Pancreas (tissue), 10 donors: ENCODE results near the gene ZNF668. TPM values are rescaled to one million over a fixed set of nuclear protein-coding genes. Genes with fewer than 3 reads are reported as not detected.

Experiments
- ATAC-seq, 4 donors: fragments of 200-7000 bp; cut with Tn5 transposase; one replicate each; pipeline versions ENCODE4 v1.8.0 to v1.9.1; 2020; ENCODE audit warnings: mild to moderate bottlenecking in 4 of 4, moderate library complexity in 4 of 4
- DNase-seq, 6 donors: peaks; one replicate each; pipeline ENCODE4 v3.0.0-alpha.2; 2020
- FAIRE-seq: peaks from 2 replicates; lab custom pipeline; 2012; peaks lifted over from hg19 to GRCh38; lab: Jason Lieb, UNC
- H3K27ac ChIP-seq, 4 donors: fragments of 200-600 bp; sonication (generic); 1 replicate in 3 of 4; 2 replicates in 1 of 4; pipeline versions ENCODE4 v1.5.0 to v1.8.0; 2020
- H3K27me3 ChIP-seq, 4 donors: fragments of 200-600 bp; one replicate each; pipeline ENCODE4 v1.8.0; 2021
- H3K36me3 ChIP-seq, 3 donors: fragments of 200-600 bp; sonication (generic) in 1 of 3; one replicate each; pipeline versions ENCODE4 v1.5.0 to v1.8.0; 2020 to 2021
- H3K4me1 ChIP-seq, 3 donors: fragments of 200-600 bp; one replicate each; pipeline ENCODE4 v1.8.0; 2021
- H3K4me3 ChIP-seq, 4 donors: fragments of 200-600 bp; sonication (generic) in 2 of 4; one replicate each; pipeline versions ENCODE4 v1.5.0 to v1.8.0; 2020 to 2021
- H3K9me3 ChIP-seq, 4 donors: fragments of 200-600 bp; one replicate each; pipeline ENCODE4 v1.8.0; 2021
- CTCF ChIP-seq, 4 donors: fragments of 200-600 bp; sonication (generic) in 3 of 4; IDR thresholded peaks; one replicate each; pipeline versions ENCODE4 v1.5.0 to v1.8.0; 2021; ENCODE audit warnings: antibody characterized with exemption in 4 of 4
- WGBS, 2 donors: extraction: QIAGEN DNeasy Blood & Tissue Kit; methylation state at CpG; one replicate each; pipeline ENCODE4 v1.1.7; 2013; 5-methylcytosine and 5-hydroxymethylcytosine counted together
- intact Hi-C, 3 donors: fragments of 100-400 bp; cut with DNase I; formaldehyde crosslinking; loops; one replicate each; pipeline versions ENCODE4 v1.11.1 to v1.14.2; 2022
- polyA plus RNA-seq, 2 donors: library from polyadenylated mRNA; stranded (reverse); fragments of 200-250 nt; gene quantifications; one replicate each; pipeline ENCODE4 v1.2.3, GENCODE V29; 2013
- total RNA-seq, 6 donors: library from RNA; stranded (reverse); fragmentation: NEBNext Ultra II Directional in 4 of 6; extraction: Animal tissue kit (Norgen Biotek cat#: 25700) in 4 of 6; gene quantifications; one replicate each; pipeline versions ENCODE4 v1.2.1 to v1.2.4, GENCODE V29; 2021 to 2023
- donor health status: healthy with polysubstance abuse.
- donor health status: DM: no; HTN: no; CAD: no; lungs with moderate emphysema.
- donor health status: DM: no; HTN: no; CAD: no.
- donor health status: control.
- donor health status: control.
- donor health status: Bipolar disorder and iron deficiency.
- donor health status: DM: yes; HTN: yes; CAD: no.
- donor health status: DM: no; HTN: no; CAD: no.
- donor health status: DM: no; HTN: no; CAD: no.
- donor health status: DM: yes; HTN: yes; CAD: no.

The ZNF668 gene
- 1 to 10 TPM; 1.5 to 5.5 (median 3.3) TPM for total RNA-seq
- 1 to 10 TPM; 4.5 to 6.4 TPM for polyA plus RNA-seq

GRCh38 chr16:31073970-31074813, at the start of gene ZNF668, which contains the start of gene ZNF646:
Gene ZNF668, minus strand, starts transcription at chr16:31074240. Its CDS starts 9,781 bp downstream, at chr16:31064459.
Gene ZNF646, plus strand, starts transcription at chr16:31074422. Its CDS starts 1,903 bp downstream, at chr16:31076325.
- WGBS, 2 donors = 0% methylated on average over 47 to 48 of the region's 48 CpGs
- DNase-seq (peak; percentile 90 to 99 (median 98)), FAIRE-seq (peak; percentile 85), ATAC-seq (peak; percentile 91 to 96 (median 93))
- Histone ChIP-seq H3K9me3 (no peaks in the 10 kb centered on the region), H3K27me3 (no peaks in the 10 kb centered on the region), H3K4me1 (peaks cover 0 to 12% (median 5%) of the 10 kb centered on the region in 3 donors), H3K36me3 (peaks cover 0 to 28% (median 12%) of the 10 kb centered on the region in 3 donors), H3K4me3 (peak within 1 kb of the TSS; percentile 65 to 100 (median 90)), H3K27ac (peak within 1 kb of the TSS; percentile 56 to 90 (median 83))
- intact Hi-C loops = no loop called here
- TF ChIP-seq CTCF (IDR thresholded peaks at IDR 0.05) = no peak

- Histone ChIP-seq H3K9me3 (no peaks in the 10 kb centered on the region), H3K4me3 (no peak overlapping the region), H3K27ac (no peak overlapping the region), H3K27me3 (no peaks in the 10 kb centered on the region), H3K4me1 (peaks cover 11 to 15% (median 15%) of the 10 kb centered on the region in 3 donors), H3K36me3 (peaks cover 0 to 26% (median 11%) of the 10 kb centered on the region in 3 donors)
- ATAC-seq (no peak), DNase-seq (peak in 3 of 6 donors; percentile 18 to 65 (median 24)), FAIRE-seq (no peak)
- intact Hi-C loops = no loop called here
- 89 to 96% methylated on average over 16 of the region's 16 CpGs for WGBS, 2 donors
- TF ChIP-seq CTCF (IDR thresholded peaks at IDR 0.05) = no peak
Observed at GRCh38 chr16:31120129-31120528, 46.1 kb upstream of the ZNF668 start.

- WGBS, 2 donors = 43 to 52% methylated on average over 9 of the region's 9 CpGs
- H3K9me3 ChIP-seq = no peaks in the 10 kb centered on the region
- no peaks in the 10 kb centered on the region for H3K27me3 ChIP-seq
- H3K27ac ChIP-seq = peak overlapping the region; percentile 95 to 99 (median 98)
- H3K4me3 ChIP-seq = peak overlapping the region; percentile 65 to 69 (median 69)
- DNase-seq (peak in 3 of 6 donors; percentile 26 to 52 (median 27)), ATAC-seq (peak in 1 of 4 donors; percentile 5), FAIRE-seq (no peak)
- intact Hi-C loops = no loop called here
- peaks cover 17 to 27% (median 21%) of the 10 kb centered on the region in 3 donors for H3K4me1 ChIP-seq
- no peak for TF ChIP-seq CTCF (IDR thresholded peaks at IDR 0.05)
- H3K36me3 ChIP-seq = peaks cover 0 to 26% (median 11%) of the 10 kb centered on the region in 3 donors
Observed at GRCh38 chr16:31118223-31119155, 44.4 kb upstream of the ZNF668 start.

- TF ChIP-seq CTCF (IDR thresholded peaks at IDR 0.05) = no peak
- peak within 1 kb of the TSS; percentile 65 to 69 (median 69) for H3K4me3 ChIP-seq
- intact Hi-C loops = no loop called here
- ATAC-seq (peak; percentile 91 to 97 (median 94)), DNase-seq (peak; percentile 96 to 99 (median 98)), FAIRE-seq (no peak)
- H3K27me3 ChIP-seq = no peaks in the 10 kb centered on the region
- H3K36me3 ChIP-seq = peaks cover 0 to 25% (median 11%) of the 10 kb centered on the region in 3 donors
- peak within 1 kb of the TSS; percentile 95 to 99 (median 98) for H3K27ac ChIP-seq
- H3K4me1 ChIP-seq = peaks cover 20 to 35% (median 27%) of the 10 kb centered on the region in 3 donors
- 0 to 1% methylated on average over 54 to 68 of the region's 68 CpGs for WGBS, 2 donors
- H3K9me3 ChIP-seq = no peaks in the 10 kb centered on the region
Observed at GRCh38 chr16:31117384-31118222, 43.6 kb upstream of the ZNF668 start, which contains the start of gene KAT8. Gene KAT8, plus strand, starts transcription at chr16:31117664. Its CDS starts 18 bp downstream, at chr16:31117682.
